ENCODE results near the gene LNX2. TPM values are rescaled to one million over a fixed set of nuclear protein-coding genes. Genes with fewer than 3 reads are reported as not detected.

The LNX2 gene
- polyA plus RNA-seq, 1 donor (not counting 4 experiments of a cell fraction or from before 2014, with no cell fraction given) = 17.0 TPM

- no peak for DNase-seq (ENCODE audit: low read depth, low spot score)
- dilution Hi-C loops (cut with MboI; ENCODE audit: extremely low pct_ligation_motif_present, low sequenced_read_pairs) = no loop called here
- Histone ChIP-seq H3K9me3 (ENCODE audit: control insufficient read depth, low read depth, low read length) (no peaks in the 10 kb centered on the region), H3K27me3 (ENCODE audit: control insufficient read depth, extremely low read depth, insufficient read depth, low read length) (no peaks in the 10 kb centered on the region), H3K4me1 (ENCODE audit: control insufficient read depth, extremely low read depth, insufficient read depth, low read length) (peaks cover 11% of the 10 kb centered on the region), H3K9ac (ENCODE audit: control insufficient read depth, extremely low read depth, insufficient read depth, low read length) (no peak overlapping the region), H3K4me3 (ENCODE audit: control insufficient read depth in 2 of 3, extremely low read depth in 1 of 3, insufficient read depth in 2 of 3, low read depth in 1 of 3, low read length in 3 of 3) (no peak overlapping the region), H3K9me1 (ENCODE audit: control insufficient read depth, extremely low read depth, insufficient read depth, low read length) (no peaks in the 10 kb centered on the region), H3K79me2 (ENCODE audit: control insufficient read depth, insufficient read depth, low read length) (peaks cover 87% of the 10 kb centered on the region), H2AFZ (ENCODE audit: control insufficient read depth, low read length) (no peak overlapping the region), H3K4me2 (ENCODE audit: control insufficient read depth, extremely low read depth, insufficient read depth, low read depth, low read length) (no peak overlapping the region), H3K36me3 (ENCODE audit: control insufficient read depth in 2 of 2, extremely low read depth in 1 of 2, insufficient read depth in 2 of 2, low read length in 2 of 2) (no peaks in the 10 kb centered on the region), H4K20me1 (ENCODE audit: control insufficient read depth, extremely low read depth, insufficient read depth, low read length) (no peaks in the 10 kb centered on the region), H3K27ac (ENCODE audit: control insufficient read depth, insufficient read depth, low read length) (no peak overlapping the region)
- TF ChIP-seq, protein P1, sequence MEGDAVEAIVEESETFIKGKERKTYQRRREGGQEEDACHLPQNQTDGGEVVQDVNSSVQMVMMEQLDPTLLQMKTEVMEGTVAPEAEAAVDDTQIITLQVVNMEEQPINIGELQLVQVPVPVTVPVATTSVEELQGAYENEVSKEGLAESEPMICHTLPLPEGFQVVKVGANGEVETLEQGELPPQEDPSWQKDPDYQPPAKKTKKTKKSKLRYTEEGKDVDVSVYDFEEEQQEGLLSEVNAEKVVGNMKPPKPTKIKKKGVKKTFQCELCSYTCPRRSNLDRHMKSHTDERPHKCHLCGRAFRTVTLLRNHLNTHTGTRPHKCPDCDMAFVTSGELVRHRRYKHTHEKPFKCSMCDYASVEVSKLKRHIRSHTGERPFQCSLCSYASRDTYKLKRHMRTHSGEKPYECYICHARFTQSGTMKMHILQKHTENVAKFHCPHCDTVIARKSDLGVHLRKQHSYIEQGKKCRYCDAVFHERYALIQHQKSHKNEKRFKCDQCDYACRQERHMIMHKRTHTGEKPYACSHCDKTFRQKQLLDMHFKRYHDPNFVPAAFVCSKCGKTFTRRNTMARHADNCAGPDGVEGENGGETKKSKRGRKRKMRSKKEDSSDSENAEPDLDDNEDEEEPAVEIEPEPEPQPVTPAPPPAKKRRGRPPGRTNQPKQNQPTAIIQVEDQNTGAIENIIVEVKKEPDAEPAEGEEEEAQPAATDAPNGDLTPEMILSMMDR (optimal IDR thresholded peaks at IDR 0.05 in 1 of 3, IDR thresholded peaks at IDR 0.05 in 1 of 3, conservative IDR thresholded peaks at IDR 0.05 in 1 of 3; ENCODE audit: extremely low read depth in 1 of 3, insufficient read depth in 2 of 3, low read length in 3 of 3) = no peak
- TF ChIP-seq EZH2 (IDR thresholded peaks at IDR 0.05; ENCODE audit: low read length) = no peak
- no peak for FAIRE-seq
Observed at GRCh38 chr13:27595055-27595811, 25.1 kb downstream of the LNX2 start.

- Histone ChIP-seq H3K27me3 (ENCODE audit: control insufficient read depth, extremely low read depth, insufficient read depth, low read length) (no peaks in the 10 kb centered on the region), H3K9me3 (ENCODE audit: control insufficient read depth, low read depth, low read length) (no peaks in the 10 kb centered on the region), H3K4me1 (ENCODE audit: control insufficient read depth, extremely low read depth, insufficient read depth, low read length) (no peaks in the 10 kb centered on the region), H2AFZ (ENCODE audit: control insufficient read depth, low read length) (no peak overlapping the region), H3K4me3 (ENCODE audit: control insufficient read depth in 2 of 3, extremely low read depth in 1 of 3, insufficient read depth in 2 of 3, low read depth in 1 of 3, low read length in 3 of 3) (no peak overlapping the region), H4K20me1 (ENCODE audit: control insufficient read depth, extremely low read depth, insufficient read depth, low read length) (no peaks in the 10 kb centered on the region), H3K27ac (ENCODE audit: control insufficient read depth, insufficient read depth, low read length) (no peak overlapping the region), H3K79me2 (ENCODE audit: control insufficient read depth, insufficient read depth, low read length) (peaks cover 79% of the 10 kb centered on the region), H3K9me1 (ENCODE audit: control insufficient read depth, extremely low read depth, insufficient read depth, low read length) (no peaks in the 10 kb centered on the region), H3K36me3 (ENCODE audit: control insufficient read depth in 2 of 2, extremely low read depth in 1 of 2, insufficient read depth in 2 of 2, low read length in 2 of 2) (no peaks in the 10 kb centered on the region), H3K9ac (ENCODE audit: control insufficient read depth, extremely low read depth, insufficient read depth, low read length) (no peak overlapping the region), H3K4me2 (ENCODE audit: control insufficient read depth, extremely low read depth, insufficient read depth, low read depth, low read length) (no peak overlapping the region)
- no peak for TF ChIP-seq EZH2 (IDR thresholded peaks at IDR 0.05; ENCODE audit: low read length)
- TF ChIP-seq, protein P1 (optimal IDR thresholded peaks at IDR 0.05 in 1 of 3, IDR thresholded peaks at IDR 0.05 in 1 of 3, conservative IDR thresholded peaks at IDR 0.05 in 1 of 3; ENCODE audit: extremely low read depth in 1 of 3, insufficient read depth in 2 of 3, low read length in 3 of 3) = no peak
- no peak for DNase-seq (ENCODE audit: low read depth, low spot score)
- dilution Hi-C loops (cut with MboI; ENCODE audit: extremely low pct_ligation_motif_present, low sequenced_read_pairs) = no loop called here
- no peak for FAIRE-seq
Observed at GRCh38 chr13:27593267-27593666, 27.1 kb downstream of the LNX2 start.
